ENCODE data around the gene KRTAP5-11.
"Not testable (repeated sequence)": the region's sequence is repeated elsewhere in the genome, so short reads cannot be mapped to it uniquely, and the experiment has no call there.

KRTAP5-11 gene, protein sequence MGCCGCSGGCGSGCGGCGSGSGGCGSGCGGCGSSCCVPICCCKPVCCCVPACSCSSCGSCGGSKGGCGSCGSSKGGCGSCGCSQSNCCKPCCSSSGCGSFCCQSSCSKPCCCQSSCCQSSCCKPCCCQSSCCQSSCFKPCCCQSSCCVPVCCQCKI

DNA sequence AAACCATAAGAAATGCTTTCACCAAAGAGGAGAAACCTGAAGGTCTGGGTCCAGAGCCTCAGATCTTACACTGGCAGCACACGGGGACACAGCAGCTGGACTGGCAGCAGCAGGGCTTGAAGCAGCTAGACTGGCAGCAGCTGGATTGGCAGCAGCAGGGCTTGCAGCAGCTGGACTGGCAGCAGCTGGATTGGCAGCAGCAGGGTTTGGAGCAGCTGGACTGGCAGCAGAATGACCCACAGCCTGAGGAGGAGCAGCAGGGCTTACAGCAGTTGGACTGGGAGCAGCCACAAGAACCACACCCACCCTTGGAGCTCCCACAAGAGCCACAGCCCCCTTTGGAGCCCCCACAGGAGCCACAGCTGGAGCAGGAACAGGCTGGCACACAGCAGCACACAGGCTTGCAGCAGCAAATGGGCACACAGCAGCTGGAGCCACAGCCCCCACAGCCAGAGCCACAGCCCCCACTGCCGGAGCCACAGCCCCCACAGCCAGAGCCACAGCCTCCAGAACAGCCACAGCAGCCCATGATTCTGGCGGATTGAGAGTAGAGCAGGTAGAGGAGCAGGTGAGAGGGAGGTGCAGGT is at the start of gene KRTAP5-11:
KRTAP5-11 (minus strand) TSS at position 567 of the 587 bp plus-strand sequence; CDS start at position 529, 38 bp downstream.
- Histone ChIP-seq H3K9me3 (ENCODE audit: control insufficient read depth, insufficient read depth, low read length) (no peaks in the 10 kb centered on the region), H3K27me3 (ENCODE audit: control insufficient read depth, insufficient read depth, low read length) (no peaks in the 10 kb centered on the region), H3K27ac (ENCODE audit: low read length) (no peak within 1 kb of the TSS), H3K36me3 (ENCODE audit: control insufficient read depth, insufficient read depth, low read length) (no peaks in the 10 kb centered on the region), H3K4me3 (ENCODE audit: low read length) (no peak within 1 kb of the TSS), H3K4me1 (ENCODE audit: control insufficient read depth, insufficient read depth, low read length) (0 out of 2 replicates have a peak, but pooled peaks cover 1% of the 10 kb centered on the region)
- WGBS (ENCODE audit: insufficient coverage, insufficient read length): no CpG with 5 or more reads among the region's 3 CpGs
- no peak for DNase-seq (ENCODE audit: low read depth, low spot score)

DNA sequence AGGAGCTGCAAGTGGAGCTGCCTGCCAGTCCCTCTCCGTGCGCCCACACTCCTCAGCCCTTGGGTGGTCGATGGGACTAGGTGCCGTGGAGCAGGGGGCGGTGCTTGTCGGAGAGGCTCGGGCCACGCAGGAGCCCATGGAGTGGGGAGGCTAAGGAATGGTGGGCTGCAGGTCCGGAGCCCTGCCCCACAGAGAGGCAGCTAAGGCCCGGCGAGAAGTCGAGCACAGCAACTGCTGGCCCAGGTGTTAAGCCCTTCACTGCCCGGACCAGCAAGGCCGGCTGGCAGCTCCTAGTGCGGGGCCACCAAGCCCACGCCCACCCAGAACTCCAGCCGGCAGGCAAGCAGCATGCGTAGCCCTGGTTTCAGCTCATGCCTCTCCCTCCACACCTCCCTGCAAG is 48.9 kb upstream of the KRTAP5-11 start:
- not testable (repeated sequence) for H3K4me3 ChIP-seq (ENCODE audit: low read length); H3K4me1 ChIP-seq (ENCODE audit: control insufficient read depth, insufficient read depth, low read length); H3K36me3 ChIP-seq (ENCODE audit: control insufficient read depth, insufficient read depth, low read length); H3K9me3 ChIP-seq (ENCODE audit: control insufficient read depth, insufficient read depth, low read length); DNase-seq (ENCODE audit: low read depth, low spot score); H3K27me3 ChIP-seq (ENCODE audit: control insufficient read depth, insufficient read depth, low read length); H3K27ac ChIP-seq (ENCODE audit: low read length)
- WGBS (ENCODE audit: insufficient coverage, insufficient read length): no CpG with 5 or more reads among the region's 18 CpGs

DNA sequence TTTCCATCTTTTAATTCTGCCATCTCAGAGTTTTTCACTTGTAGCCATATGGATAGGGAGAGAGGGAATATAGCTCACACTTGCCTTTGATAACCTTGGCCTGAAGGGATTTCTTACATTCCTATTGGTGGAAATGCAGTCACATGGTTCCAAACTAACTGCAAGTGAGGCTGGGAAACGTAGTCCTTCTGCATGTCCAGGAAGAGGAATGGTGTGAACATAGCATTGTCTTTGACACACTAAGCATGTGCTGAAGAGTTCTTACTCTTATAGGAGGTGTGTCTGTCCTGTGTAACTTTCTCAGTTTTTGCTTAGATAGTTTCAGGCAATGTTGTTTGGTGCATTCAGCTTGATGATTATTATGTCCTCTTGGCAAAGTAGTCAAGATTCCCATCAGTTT is 47.4 kb upstream of the KRTAP5-11 start:
- not testable (repeated sequence) for H3K27ac ChIP-seq (ENCODE audit: low read length); H3K27me3 ChIP-seq (ENCODE audit: control insufficient read depth, insufficient read depth, low read length); H3K36me3 ChIP-seq (ENCODE audit: control insufficient read depth, insufficient read depth, low read length); H3K9me3 ChIP-seq (ENCODE audit: control insufficient read depth, insufficient read depth, low read length); DNase-seq (ENCODE audit: low read depth, low spot score); H3K4me3 ChIP-seq (ENCODE audit: low read length); H3K4me1 ChIP-seq (ENCODE audit: control insufficient read depth, insufficient read depth, low read length)
- no CpG with 5 or more reads among the region's 1 CpG for WGBS (ENCODE audit: insufficient coverage, insufficient read length)

DNA sequence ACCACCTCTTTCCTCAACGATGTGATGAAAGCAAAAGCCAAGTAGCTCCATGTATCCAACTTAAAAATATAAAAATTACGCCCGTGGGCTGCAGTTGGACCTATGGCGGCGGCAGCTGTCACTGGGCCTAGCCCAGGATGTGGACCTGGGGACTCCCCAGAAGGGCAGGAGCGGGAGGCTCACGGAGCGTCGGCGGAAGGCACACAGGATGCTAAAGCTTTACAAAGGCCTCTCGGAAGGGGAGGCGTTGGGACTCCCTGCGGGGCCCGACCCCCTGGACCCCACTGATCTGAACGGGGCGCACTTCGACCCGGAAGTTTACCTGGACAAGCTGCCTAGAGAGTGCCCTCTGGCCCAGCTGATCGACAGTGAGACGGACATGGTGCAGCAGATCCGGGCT is 46.3 kb upstream of the KRTAP5-11 start:
- not testable (repeated sequence) for H3K27me3 ChIP-seq (ENCODE audit: control insufficient read depth, insufficient read depth, low read length); DNase-seq (ENCODE audit: low read depth, low spot score); H3K9me3 ChIP-seq (ENCODE audit: control insufficient read depth, insufficient read depth, low read length); H3K27ac ChIP-seq (ENCODE audit: low read length); H3K36me3 ChIP-seq (ENCODE audit: control insufficient read depth, insufficient read depth, low read length); H3K4me1 ChIP-seq (ENCODE audit: control insufficient read depth, insufficient read depth, low read length); H3K4me3 ChIP-seq (ENCODE audit: low read length)
- no CpG with 5 or more reads among the region's 21 CpGs for WGBS (ENCODE audit: insufficient coverage, insufficient read length)

DNA sequence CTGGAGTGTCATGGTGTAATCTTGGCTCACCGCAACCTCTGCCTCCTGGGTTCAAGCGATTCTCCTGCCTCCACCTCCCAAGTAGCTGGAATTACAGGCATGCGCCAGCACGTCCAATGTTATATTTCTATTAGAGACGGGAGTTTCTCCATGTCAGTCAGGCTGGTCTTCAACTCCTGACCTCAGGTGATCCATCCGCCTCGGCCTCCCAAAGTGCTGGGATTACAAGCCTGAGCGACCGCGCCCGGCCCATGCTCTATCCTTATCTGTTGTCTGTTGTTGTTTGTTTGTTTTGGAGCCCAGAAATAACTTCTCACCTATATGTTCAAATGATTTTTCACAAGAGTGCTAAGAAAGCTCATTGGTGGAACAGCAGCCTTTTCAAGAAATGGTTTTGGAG is 40.6 kb upstream of the KRTAP5-11 start:
- H3K27ac ChIP-seq (ENCODE audit: low read length); H3K9me3 ChIP-seq (ENCODE audit: control insufficient read depth, insufficient read depth, low read length); DNase-seq (ENCODE audit: low read depth, low spot score); H3K4me1 ChIP-seq (ENCODE audit: control insufficient read depth, insufficient read depth, low read length); H3K27me3 ChIP-seq (ENCODE audit: control insufficient read depth, insufficient read depth, low read length); H3K36me3 ChIP-seq (ENCODE audit: control insufficient read depth, insufficient read depth, low read length); H3K4me3 ChIP-seq (ENCODE audit: low read length): not testable (repeated sequence)
- WGBS (ENCODE audit: insufficient coverage, insufficient read length): no CpG with 5 or more reads among the region's 11 CpGs

DNA sequence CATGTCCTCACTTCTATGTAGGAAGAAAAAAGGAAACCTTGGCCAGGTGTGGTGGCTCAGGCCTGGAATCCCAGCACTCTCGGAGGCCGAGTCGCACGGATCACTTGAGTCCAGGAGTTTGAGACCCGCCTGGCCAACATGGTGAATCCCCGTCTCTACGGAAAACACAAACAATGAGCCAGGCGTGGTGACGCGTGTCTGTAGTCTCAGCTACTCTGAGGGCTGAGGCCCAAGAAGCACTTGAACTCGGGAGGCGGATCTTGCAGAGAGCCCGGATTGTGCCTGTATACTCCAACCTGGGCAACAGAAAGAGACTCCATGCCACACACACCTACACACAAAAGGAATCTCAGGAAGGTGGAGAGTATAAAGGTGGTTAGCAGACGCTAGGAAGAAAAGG is 39.9 kb upstream of the KRTAP5-11 start:
- H3K9me3 ChIP-seq (ENCODE audit: control insufficient read depth, insufficient read depth, low read length); DNase-seq (ENCODE audit: low read depth, low spot score); H3K4me1 ChIP-seq (ENCODE audit: control insufficient read depth, insufficient read depth, low read length); H3K27ac ChIP-seq (ENCODE audit: low read length); H3K4me3 ChIP-seq (ENCODE audit: low read length); H3K36me3 ChIP-seq (ENCODE audit: control insufficient read depth, insufficient read depth, low read length); H3K27me3 ChIP-seq (ENCODE audit: control insufficient read depth, insufficient read depth, low read length): not testable (repeated sequence)
- WGBS (ENCODE audit: insufficient coverage, insufficient read length): no CpG with 5 or more reads among the region's 14 CpGs

DNA sequence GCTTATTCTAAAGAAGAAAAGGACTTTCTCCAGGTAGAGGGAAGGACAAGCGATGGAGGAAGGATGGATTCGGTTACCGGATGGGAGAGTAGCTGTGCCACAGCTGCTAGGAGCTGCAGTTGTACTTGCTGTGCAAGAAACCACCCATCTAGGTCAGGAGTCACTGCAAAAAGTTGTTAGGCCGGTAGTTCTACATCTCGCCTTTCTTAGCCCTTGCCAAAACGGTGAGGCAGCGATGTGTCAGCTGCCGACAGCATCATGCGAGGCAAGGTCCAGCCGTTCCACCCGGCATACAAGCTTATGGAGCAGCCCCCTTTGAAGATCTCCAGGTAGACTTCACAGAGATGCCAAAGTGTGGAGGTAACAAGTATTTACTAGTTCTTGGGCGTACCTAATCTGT is 32.3 kb upstream of the KRTAP5-11 start:
- H3K9me3 ChIP-seq (ENCODE audit: control insufficient read depth, insufficient read depth, low read length); H3K27ac ChIP-seq (ENCODE audit: low read length); H3K36me3 ChIP-seq (ENCODE audit: control insufficient read depth, insufficient read depth, low read length); DNase-seq (ENCODE audit: low read depth, low spot score); H3K27me3 ChIP-seq (ENCODE audit: control insufficient read depth, insufficient read depth, low read length); H3K4me3 ChIP-seq (ENCODE audit: low read length); H3K4me1 ChIP-seq (ENCODE audit: control insufficient read depth, insufficient read depth, low read length): not testable (repeated sequence)
- no CpG with 5 or more reads among the region's 12 CpGs for WGBS (ENCODE audit: insufficient coverage, insufficient read length)

DNA sequence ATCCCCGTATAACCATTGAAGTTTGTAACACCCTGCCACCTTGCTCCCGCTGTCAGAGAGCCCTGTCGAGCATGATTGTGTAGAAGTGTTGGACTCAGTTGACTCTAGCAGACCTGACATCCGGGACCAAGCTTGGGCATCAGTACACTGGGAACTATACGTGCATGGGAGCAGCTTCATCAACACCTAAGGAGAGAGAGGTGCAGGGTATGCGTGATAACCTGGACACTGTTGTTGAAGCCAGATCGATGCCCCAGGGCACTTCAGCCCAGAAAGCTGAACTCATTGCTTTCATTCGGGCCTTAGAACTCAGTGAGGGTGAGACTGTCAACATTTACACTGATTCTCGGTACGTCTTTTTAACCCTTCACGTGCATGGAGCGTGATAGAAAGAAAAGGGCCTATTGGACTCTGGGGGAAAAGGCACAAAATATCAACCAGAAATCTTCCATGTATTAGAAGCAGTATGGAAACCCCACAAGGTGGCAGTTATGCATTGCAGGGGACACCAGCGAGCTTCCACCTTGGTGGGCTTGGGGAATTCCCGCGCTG is 31.8 kb upstream of the KRTAP5-11 start:
- WGBS (ENCODE audit: insufficient coverage, insufficient read length): no CpG with 5 or more reads among the region's 15 CpGs
- not testable (repeated sequence) for DNase-seq (ENCODE audit: low read depth, low spot score); H3K9me3 ChIP-seq (ENCODE audit: control insufficient read depth, insufficient read depth, low read length); H3K4me3 ChIP-seq (ENCODE audit: low read length); H3K27me3 ChIP-seq (ENCODE audit: control insufficient read depth, insufficient read depth, low read length); H3K4me1 ChIP-seq (ENCODE audit: control insufficient read depth, insufficient read depth, low read length); H3K27ac ChIP-seq (ENCODE audit: low read length); H3K36me3 ChIP-seq (ENCODE audit: control insufficient read depth, insufficient read depth, low read length)

DNA sequence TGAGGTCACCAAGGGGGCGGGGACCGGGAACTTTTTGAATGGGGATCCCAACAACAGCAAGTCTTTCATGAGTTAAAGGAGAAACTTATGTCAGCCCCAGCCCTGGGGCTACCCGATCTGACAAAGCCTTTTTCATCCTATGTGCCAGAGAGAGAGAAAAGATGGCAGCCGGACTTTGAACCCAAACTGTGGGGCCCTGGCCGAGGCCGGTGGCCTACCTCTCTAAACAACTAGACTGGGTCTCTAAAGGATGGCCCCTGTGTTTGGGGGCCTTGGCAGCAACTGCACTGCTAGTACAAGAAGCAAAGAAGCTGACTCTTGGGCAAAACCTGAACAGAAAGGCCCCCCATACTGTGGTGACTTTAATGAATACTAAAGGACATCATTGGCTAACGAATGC is 31.3 kb upstream of the KRTAP5-11 start:
- not testable (repeated sequence) for H3K27me3 ChIP-seq (ENCODE audit: control insufficient read depth, insufficient read depth, low read length); H3K9me3 ChIP-seq (ENCODE audit: control insufficient read depth, insufficient read depth, low read length); H3K4me3 ChIP-seq (ENCODE audit: low read length); H3K27ac ChIP-seq (ENCODE audit: low read length); H3K36me3 ChIP-seq (ENCODE audit: control insufficient read depth, insufficient read depth, low read length); DNase-seq (ENCODE audit: low read depth, low spot score); H3K4me1 ChIP-seq (ENCODE audit: control insufficient read depth, insufficient read depth, low read length)
- WGBS (ENCODE audit: insufficient coverage, insufficient read length): no CpG with 5 or more reads among the region's 7 CpGs

DNA sequence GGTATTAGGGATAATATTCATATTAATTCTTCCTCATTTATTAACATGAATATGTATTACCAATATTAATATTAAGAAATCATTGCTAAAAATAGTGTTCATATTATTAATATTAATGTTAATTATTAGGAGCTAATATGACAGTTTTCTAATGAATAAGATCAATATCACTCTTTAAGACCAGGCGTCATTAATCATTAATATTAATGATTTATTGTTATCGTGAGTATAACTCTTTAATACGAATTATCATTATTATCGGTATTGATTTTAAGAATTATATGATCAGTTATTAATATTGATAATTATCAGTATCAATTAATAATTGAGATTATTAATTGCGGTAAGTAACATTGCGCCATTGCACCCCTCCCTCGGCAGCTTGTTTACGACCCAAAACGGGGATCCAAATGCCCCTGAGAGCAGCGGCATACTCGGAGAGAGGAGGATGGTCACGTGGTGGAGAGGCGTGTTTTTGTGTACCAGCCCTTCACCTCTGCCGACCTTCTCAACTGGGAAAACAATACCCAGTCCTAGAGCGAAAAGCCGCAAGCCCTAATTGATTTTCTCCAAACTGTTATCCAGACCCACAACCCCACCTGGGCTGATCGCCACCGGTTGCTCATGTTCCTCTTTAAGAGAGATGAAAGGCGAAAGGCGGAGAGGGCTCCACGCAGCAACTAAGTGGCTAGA is 28.7 kb upstream of the KRTAP5-11 start:
- H3K4me3 ChIP-seq (ENCODE audit: low read length); H3K27ac ChIP-seq (ENCODE audit: low read length); DNase-seq (ENCODE audit: low read depth, low spot score); H3K36me3 ChIP-seq (ENCODE audit: control insufficient read depth, insufficient read depth, low read length); H3K9me3 ChIP-seq (ENCODE audit: control insufficient read depth, insufficient read depth, low read length); H3K27me3 ChIP-seq (ENCODE audit: control insufficient read depth, insufficient read depth, low read length); H3K4me1 ChIP-seq (ENCODE audit: control insufficient read depth, insufficient read depth, low read length): not testable (repeated sequence)
- WGBS (ENCODE audit: insufficient coverage, insufficient read length): no CpG with 5 or more reads among the region's 21 CpGs

All from iPS DF 6.9 (cell line).